H1 (cell line): ENCODE measurements around the gene PRRT1. TPM values are rescaled to one million over a fixed set of nuclear protein-coding genes. Genes with fewer than 3 reads are reported as not detected.
A peak's percentile ranks its signal among the peaks of the same experiment; 100 is the strongest.

ENCODE experiments used
- CTCF ChIA-PET: fragments of 300-600 bp; sonication (Branson Sonifier 250); formaldehyde crosslinking; loops from one replicate; lab custom pipeline; 2021; ENCODE audit not compliant: partially characterized antibody; lab: Charles Lee
- POLR2A ChIA-PET: fragments of 300-600 bp; sonication (Branson Sonifier 250); formaldehyde crosslinking; loops from one replicate; lab custom pipeline; 2021; ENCODE audit warnings: inconsistent platforms; ENCODE audit not compliant: partially characterized antibody; lab: Charles Lee
- DNase-seq, 2 experiments: peaks; one replicate each; pipeline versions ENCODE4 v3.0.0 to v3.0.0-alpha.2; 2010 to 2022; ENCODE audit warnings: low spot score in 2 of 2, low read depth in 1 of 2, mixed read lengths in 1 of 2
- FAIRE-seq: peaks from 2 replicates; lab custom pipeline; 2011; peaks lifted over from hg19 to GRCh38; lab: Jason Lieb, UNC
- H2AFZ ChIP-seq: 2 replicates; pipeline ENCODE4 v1.8.1; 2012; ENCODE audit warnings: low read length, inconsistent platforms
- H2AK5ac ChIP-seq: 2 replicates; pipeline ENCODE4 v1.6.1; 2013; ENCODE audit warnings: low read depth, low read length
- H2BK120ac ChIP-seq: replicated peaks from 2 replicates; pipeline ENCODE3; 2013; ENCODE audit warnings: low read depth, low read length, inconsistent platforms
- H2BK12ac ChIP-seq: 2 replicates; pipeline ENCODE4 v1.6.1; 2013; ENCODE audit warnings: low read depth, low read length
- H2BK15ac ChIP-seq: 2 replicates; pipeline ENCODE4 v1.6.1; 2013; ENCODE audit warnings: low read length
- H2BK20ac ChIP-seq: 2 replicates; pipeline ENCODE4 v1.6.1; 2013; ENCODE audit warnings: low read length
- H2BK5ac ChIP-seq: 2 replicates; pipeline ENCODE4 v1.6.1; 2013; ENCODE audit warnings: low read depth, low read length
- H3K14ac ChIP-seq: 2 replicates; pipeline ENCODE4 v1.6.1; 2013; ENCODE audit warnings: inconsistent platforms; ENCODE audit not compliant: insufficient read length
- H3K18ac ChIP-seq: 2 replicates; pipeline ENCODE4 v1.6.1; 2013; ENCODE audit warnings: low read length; ENCODE audit errors: extremely low read depth
- H3K23ac ChIP-seq: 2 replicates; pipeline ENCODE4 v1.6.1; 2013; ENCODE audit warnings: inconsistent platforms; ENCODE audit not compliant: insufficient read length
- H3K23me2 ChIP-seq: 2 replicates; pipeline ENCODE4 v1.6.1; 2013; ENCODE audit warnings: low read depth, low read length
- H3K27ac ChIP-seq: 2 replicates; pipeline ENCODE4 v1.6.1; 2011; ENCODE audit warnings: low read depth, low read length, inconsistent platforms
- H3K27me3 ChIP-seq, 4 experiments: replicated peaks in 1 of 4; 1 replicate in 1 of 4; 2 replicates in 3 of 4; pipeline versions ENCODE4 v1.6.1 to v1.8.1; 2011 to 2013; ENCODE audit warnings: low read length in 3 of 4, mild to moderate bottlenecking in 3 of 4, inconsistent platforms in 2 of 4, mixed read lengths in 2 of 4, moderate library complexity in 1 of 4; ENCODE audit not compliant: control insufficient read depth in 3 of 4, insufficient read depth in 3 of 4; ENCODE audit errors: extremely low read depth in 1 of 4
- H3K36me3 ChIP-seq, 4 experiments: 2 replicates each; pipeline versions ENCODE4 v1.6.1 to v1.8.1; 2011 to 2013; ENCODE audit warnings: mild to moderate bottlenecking in 4 of 4, low read length in 3 of 4, moderate library complexity in 2 of 4, control low read depth in 1 of 4, inconsistent platforms in 1 of 4; ENCODE audit not compliant: insufficient read depth in 4 of 4, control insufficient read depth in 2 of 4
- H3K4ac ChIP-seq: replicated peaks from 2 replicates; pipeline ENCODE3; 2013; ENCODE audit warnings: low read length, low read depth, mixed read lengths, inconsistent platforms; ENCODE audit not compliant: insufficient read length
- H3K4me1 ChIP-seq, 4 experiments: replicated peaks in 1 of 4; 1 replicate in 1 of 4; 2 replicates in 3 of 4; pipeline versions ENCODE4 v1.6.1 to v1.8.1; 2011 to 2013; ENCODE audit warnings: low read length in 3 of 4, inconsistent platforms in 2 of 4, mixed read lengths in 1 of 4; ENCODE audit not compliant: insufficient read depth in 4 of 4, control insufficient read depth in 3 of 4
- H3K4me2 ChIP-seq, 2 experiments: 2 replicates each; pipeline versions ENCODE4 v1.6.1 to v1.8.1; 2011 to 2013; ENCODE audit warnings: low read depth in 2 of 2, low read length in 2 of 2, control low read depth in 1 of 2, inconsistent platforms in 1 of 2, mild to moderate bottlenecking in 1 of 2; ENCODE audit not compliant: insufficient read depth in 1 of 2
- H3K4me3 ChIP-seq, 4 experiments: fragments of 200-600, 300-600 bp in 1 of 4; sonication (generic), shearing (Covaris generic), sonication (Bioruptor Twin) in 1 of 4; 2 replicates each; pipeline versions ENCODE4 v1.5.1 to v1.8.1; 2011 to 2016; ENCODE audit warnings: low read length in 4 of 4, low read depth in 3 of 4, control low read depth in 2 of 4, inconsistent platforms in 2 of 4, mild to moderate bottlenecking in 2 of 4, mixed read lengths in 1 of 4, moderate library complexity in 1 of 4; ENCODE audit not compliant: insufficient read depth in 2 of 4; ENCODE audit errors: extremely low read depth in 1 of 4
- H3K56ac ChIP-seq: replicated peaks from 2 replicates; pipeline ENCODE3; 2013; ENCODE audit warnings: low read depth, mild to moderate bottlenecking, mixed read lengths, low read length, inconsistent platforms; ENCODE audit not compliant: insufficient read length
- H3K79me1 ChIP-seq: 2 replicates; pipeline ENCODE4 v1.6.1; 2013; ENCODE audit warnings: low read depth, low read length, control low read depth
- H3K79me2 ChIP-seq, 2 experiments: 2 replicates each; pipeline versions ENCODE4 v1.6.1 to v1.8.1; 2012 to 2013; ENCODE audit warnings: low read length in 2 of 2, mild to moderate bottlenecking in 2 of 2, inconsistent platforms in 1 of 2; ENCODE audit not compliant: insufficient read depth in 2 of 2, control insufficient read depth in 1 of 2
- H3K9ac ChIP-seq, 4 experiments: replicated peaks in 1 of 4; 1 replicate in 1 of 4; 2 replicates in 3 of 4; pipeline versions ENCODE4 v1.6.1 to v1.8.1; 2011 to 2013; ENCODE audit warnings: low read depth in 3 of 4, low read length in 3 of 4, control low read depth in 2 of 4, mild to moderate bottlenecking in 2 of 4, moderate library complexity in 2 of 4, inconsistent platforms in 1 of 4; ENCODE audit errors: extremely low read depth in 1 of 4
- H3K9me3 ChIP-seq, 2 experiments: 2 replicates each; pipeline versions ENCODE4 v1.6.1 to v1.8.1; 2012 to 2013; ENCODE audit warnings: mild to moderate bottlenecking in 2 of 2, moderate library complexity in 2 of 2, control low read depth in 1 of 2, inconsistent platforms in 1 of 2, low read depth in 1 of 2, low read length in 1 of 2, mixed read lengths in 1 of 2; ENCODE audit not compliant: insufficient read depth in 2 of 2
- H4K20me1 ChIP-seq, 2 experiments: replicated peaks in 1 of 2; 2 replicates each; pipeline versions ENCODE3 to v1.8.1; 2011 to 2013; ENCODE audit warnings: inconsistent platforms in 2 of 2, low read length in 2 of 2, mild to moderate bottlenecking in 1 of 2; ENCODE audit not compliant: insufficient read depth in 2 of 2, control insufficient read depth in 1 of 2
- H4K5ac ChIP-seq: 2 replicates; pipeline ENCODE4 v1.6.1; 2013; ENCODE audit warnings: low read length, low read depth, mixed read lengths, inconsistent platforms; ENCODE audit not compliant: insufficient read length
- H4K8ac ChIP-seq: 2 replicates; pipeline ENCODE4 v1.8.0; 2013; ENCODE audit warnings: mild to moderate bottlenecking, moderate library complexity, low read length, inconsistent platforms; ENCODE audit not compliant: insufficient read depth; ENCODE audit errors: extremely low read depth
- H4K91ac ChIP-seq: replicated peaks from 2 replicates; pipeline ENCODE3; 2013; ENCODE audit warnings: low read length, mixed read lengths, inconsistent platforms; ENCODE audit not compliant: insufficient read length
- BCL11A ChIP-seq, 2 experiments: IDR thresholded peaks; one replicate each; pipeline ENCODE4 v1.6.1; 2011; ENCODE audit warnings: low read depth in 2 of 2, low read length in 2 of 2, mild to moderate bottlenecking in 2 of 2
- CEBPB ChIP-seq: IDR thresholded peaks from 2 replicates; pipeline ENCODE4 v1.6.1; 2012; ENCODE audit warnings: low read depth, low read length
- EP300 ChIP-seq, 2 experiments: IDR thresholded peaks; 1 replicate in 1 of 2; 2 replicates in 1 of 2; pipeline ENCODE4 v1.6.1; 2011 to 2012; ENCODE audit warnings: low read depth in 2 of 2, low read length in 2 of 2, mild to moderate bottlenecking in 2 of 2, borderline replicate concordance in 1 of 2, inconsistent platforms in 1 of 2, moderate library complexity in 1 of 2
- FOSL1 ChIP-seq: IDR thresholded peaks from 2 replicates; pipeline ENCODE4 v1.6.1; 2011; ENCODE audit warnings: mild to moderate bottlenecking, low read depth, low read length, moderate library complexity; ENCODE audit not compliant: insufficient read depth
- JUN ChIP-seq: IDR thresholded peaks from 2 replicates; pipeline ENCODE4 v1.6.1; 2011; ENCODE audit warnings: low read depth, mild to moderate bottlenecking, improper control_type of control experiment, low read length
- POLR2A ChIP-seq, 2 experiments: IDR thresholded peaks; 1 replicate in 1 of 2; 2 replicates in 1 of 2; pipeline ENCODE4 v1.6.1; 2011; ENCODE audit warnings: low read depth in 2 of 2, low read length in 2 of 2, mild to moderate bottlenecking in 2 of 2; ENCODE audit errors: control extremely low read depth in 1 of 2
- RFX5 ChIP-seq: IDR thresholded peaks from 2 replicates; pipeline ENCODE4 v1.6.1; 2011; ENCODE audit warnings: low read depth, low read length, improper control_type of control experiment, borderline replicate concordance
- RNF2 ChIP-seq: fragments of 200-900, 300-1000 bp; sonication (generic); IDR thresholded peaks from 2 replicates; pipeline ENCODE4 v1.7.1; 2016; ENCODE audit warnings: borderline replicate concordance, low read depth, mild to moderate bottlenecking, antibody characterized with exemption, low read length; ENCODE audit not compliant: poor library complexity, severe bottlenecking; ENCODE audit errors: missing control alignments
- WGBS, 2 experiments: shearing (Covaris generic) in 1 of 2; methylation state at CpG; one replicate each; pipeline versions ENCODE4 v1.1.6 to v1.1.7; 2013 to 2015; ENCODE audit warnings: low lambda C conversion rate in 2 of 2, mixed read lengths in 2 of 2, inconsistent platforms in 1 of 2, low coverage in 1 of 2, missing lambda C conversion rate in 1 of 2; ENCODE audit not compliant: insufficient replicate concordance in 2 of 2, insufficient coverage in 1 of 2, insufficient read length in 1 of 2; ENCODE audit errors: extremely low coverage in 1 of 2, missing lambda C conversion rate in 1 of 2; 5-methylcytosine and 5-hydroxymethylcytosine counted together
- polyA plus RNA-seq, 7 experiments: library from polyadenylated mRNA; depleted of rRNA in 3 of 7; stranded (reverse) in 5 of 7; unstranded in 2 of 7; fragments of >200 nt in 5 of 7; fragments of 200-250 nt in 2 of 7; gene quantifications; 1 replicate in 5 of 7; 2 replicates in 1 of 7; 4 replicates in 1 of 7; pipeline versions ENCODE4 v1.2.1 to v1.2.3, GENCODE V29; 2011 to 2013; ENCODE audit warnings: missing spikeins in 2 of 7, mixed read lengths in 2 of 7
- total RNA-seq: library from RNA; stranded (reverse); fragmentation: NEBNext Ultra II Directional; extraction: Animal tissue kit (Norgen Biotek cat#: 25700); gene quantifications from 2 replicates; pipeline ENCODE4 v1.2.1, GENCODE V29; 2021

Gene PRRT1
- total and polyA plus RNA-seq, 2 of the 8 experiments (the other 6 are each of a cell fraction or from before 2014, with no cell fraction given): 0.71 to 2.8 TPM

- H2BK120ac ChIP-seq: no peak within 1 kb of the TSS
- peaks cover 6 to 45% (median 33%) of the 10 kb centered on the region in 4 experiments for H3K36me3 ChIP-seq
- no peak within 1 kb of the TSS for H2AFZ ChIP-seq
- peaks cover 2% of the 10 kb centered on the region for H3K79me1 ChIP-seq
- peak within 1 kb of the TSS; percentile 42; the same call in 1 of the 2 replicates for H4K8ac ChIP-seq
- no peaks in the 10 kb centered on the region; a peak in 1 of 7 replicates for H3K27me3 ChIP-seq
- peaks cover 0 to 3% of the 10 kb centered on the region in 2 experiments for H4K20me1 ChIP-seq
- H4K5ac ChIP-seq: no peak within 1 kb of the TSS
- H3K4ac ChIP-seq: no peak within 1 kb of the TSS
- H3K4me2 ChIP-seq: no peak within 1 kb of the TSS
- H3K14ac ChIP-seq: no peak within 1 kb of the TSS
- no peak for FAIRE-seq
- no peak within 1 kb of the TSS for H2BK12ac ChIP-seq
- H2BK15ac ChIP-seq: no peak within 1 kb of the TSS
- H4K91ac ChIP-seq: no peak within 1 kb of the TSS
- no peak within 1 kb of the TSS for H2AK5ac ChIP-seq
- peaks cover 5% of the 10 kb centered on the region for H3K23me2 ChIP-seq
- no peak within 1 kb of the TSS for H2BK20ac ChIP-seq
- H3K4me3 ChIP-seq: no peak within 1 kb of the TSS
- H3K23ac ChIP-seq: no peak within 1 kb of the TSS
- peaks cover 0 to 10% (median 2%) of the 10 kb centered on the region in 4 experiments; a peak in 5 of 7 replicates for H3K4me1 ChIP-seq
- H3K18ac ChIP-seq: no peak within 1 kb of the TSS
- no peak within 1 kb of the TSS for H3K56ac ChIP-seq
- POLR2A ChIA-PET: no interaction called here
- peak in 1 of 2 experiments; percentile 53; a peak in 1 of 3 replicates for TF ChIP-seq POLR2A (IDR thresholded peaks at IDR 0.05; ENCODE audit: control extremely low read depth in 1 of 2, low read depth in 2 of 2, low read length in 2 of 2)
- no peak for TF ChIP-seq FOSL1
- TF ChIP-seq BCL11A (IDR thresholded peaks at IDR 0.05; ENCODE audit: low read depth in 2 of 2, low read length in 2 of 2): no peak
- 0 out of 2 replicates have a peak, but pooled peaks have one; percentile 40 for TF ChIP-seq CEBPB
- TF ChIP-seq RNF2: no peak
- no peak for TF ChIP-seq RFX5
- TF ChIP-seq EP300 (IDR thresholded peaks at IDR 0.05; ENCODE audit: borderline replicate concordance in 1 of 2, low read depth in 2 of 2, low read length in 2 of 2): no peak
- no peak for TF ChIP-seq JUN
- H3K27ac ChIP-seq: no peak within 1 kb of the TSS
- CTCF ChIA-PET: no interaction called here
- H3K79me2 ChIP-seq: peaks cover 0 to 14% of the 10 kb centered on the region in 2 experiments; a peak in 2 of 4 replicates
- H2BK5ac ChIP-seq: no peak within 1 kb of the TSS
- no peaks in the 10 kb centered on the region for H3K9me3 ChIP-seq
- WGBS, 2 experiments: 84% methylated on average over 6 of the region's 6 CpGs; no CpG with 5 or more reads in 1 of the 2 experiments
- DNase-seq: no peak
- H3K9ac ChIP-seq: no peak within 1 kb of the TSS; a peak in 1 of 7 replicates
Observed at GRCh38 chr6:32184084-32184640, 32.4 kb upstream of the PRRT1 start, which contains the start of gene AGER. Gene AGER, minus strand, starts transcription at chr6:32184253. Its CDS starts 31 bp downstream, at chr6:32184222.
